ENCODE data around the gene IYD.

The IYD gene

GRCh38 chr6:150368762-150369161 lies at the start of gene IYD:
TSS of gene IYD (plus strand) at chr6:150369012. CDS start at chr6:150369032, 20 bp downstream.
- DNase-seq, result no peak

GRCh38 chr6:150319924-150320323 lies 48.9 kb upstream of the IYD start:
- DNase-seq, result no peak

- no peak for DNase-seq
Measured at GRCh38 chr6:150320442-150320841, 48.4 kb upstream of the IYD start.

- no peak for DNase-seq
Measured at GRCh38 chr6:150322466-150322871, 46.3 kb upstream of the IYD start.

GRCh38 chr6:150323205-150323604 lies 45.6 kb upstream of the IYD start:
- DNase-seq, result no peak

GRCh38 chr6:150324044-150324443 lies 44.8 kb upstream of the IYD start:
- DNase-seq, result no peak

GRCh38 chr6:150325066-150325772 lies 43.6 kb upstream of the IYD start:
- no peak for DNase-seq

- no peak for DNase-seq
Measured at GRCh38 chr6:150327117-150327774, 41.6 kb upstream of the IYD start.

GRCh38 chr6:150328744-150329405 lies 39.9 kb upstream of the IYD start:
- no peak for DNase-seq

- DNase-seq, result no peak
Measured at GRCh38 chr6:150331344-150331743, 37.5 kb upstream of the IYD start.

- DNase-seq, result no peak
Measured at GRCh38 chr6:150332939-150333584, 35.8 kb upstream of the IYD start.

- no peak for DNase-seq
Measured at GRCh38 chr6:150333585-150333941, 35.2 kb upstream of the IYD start.

- peak; percentile 17 to 24 for DNase-seq
Measured at GRCh38 chr6:150334790-150335783, 33.7 kb upstream of the IYD start.

GRCh38 chr6:150336299-150336698 lies 32.5 kb upstream of the IYD start:
- DNase-seq, result no peak

GRCh38 chr6:150336708-150337107 lies 32.1 kb upstream of the IYD start:
- DNase-seq, result no peak

GRCh38 chr6:150342126-150342525 lies 26.7 kb upstream of the IYD start:
- DNase-seq, result no peak

GRCh38 chr6:150343434-150343833 lies 25.4 kb upstream of the IYD start:
- DNase-seq, result no peak

- DNase-seq, result no peak
Measured at GRCh38 chr6:150345781-150346180, 23.0 kb upstream of the IYD start.

GRCh38 chr6:150346346-150346745 lies 22.5 kb upstream of the IYD start:
- DNase-seq, result no peak

- no peak for DNase-seq
Measured at GRCh38 chr6:150347845-150348244, 21.0 kb upstream of the IYD start.

GRCh38 chr6:150349546-150349945 lies 19.3 kb upstream of the IYD start:
- DNase-seq, result no peak

Data from NCI-H2081 (cell line).